Measurements from ENCODE around the gene LRBA. TPM values are rescaled to one million over a fixed set of nuclear protein-coding genes. Genes with fewer than 3 reads are reported as not detected.

LRBA gene
- total RNA-seq, 1 donor from 2014 or later: 46.2 TPM

DNA sequence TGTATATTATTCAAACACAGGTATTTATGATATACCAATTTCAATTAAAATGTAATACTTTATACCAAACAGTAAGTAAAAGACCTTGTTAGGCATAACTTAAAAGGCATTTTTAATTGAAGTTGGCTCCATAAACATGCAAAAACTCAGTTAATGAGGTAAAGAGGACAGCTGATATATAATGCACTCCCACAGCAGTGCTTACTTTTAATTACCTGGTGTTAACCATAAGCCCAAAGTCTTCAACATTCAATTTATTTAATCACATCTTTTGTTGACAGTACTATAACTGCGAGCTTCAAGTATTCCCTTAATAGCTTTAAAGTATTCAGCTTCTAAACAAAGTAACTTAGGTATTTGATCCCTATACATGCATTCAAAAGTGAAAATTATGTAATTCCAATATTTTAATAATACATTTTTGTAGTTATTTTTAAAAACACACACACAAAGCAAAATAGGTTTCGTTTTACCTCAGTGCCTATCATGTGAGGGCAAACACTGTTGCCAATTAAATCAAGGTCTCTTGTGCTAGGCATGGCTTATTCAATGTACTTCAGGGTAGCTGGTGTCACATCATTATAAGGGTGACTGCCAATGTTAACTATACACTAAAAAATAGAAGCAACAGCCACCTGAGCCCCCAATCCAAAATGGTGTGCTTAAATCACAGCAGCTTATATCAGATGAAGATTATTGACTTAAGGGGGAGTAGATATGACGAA is 197.1 kb downstream of the LRBA start:
- Histone ChIP-seq H3K9me3 (no peaks in the 10 kb centered on the region), H3K27ac (no peak overlapping the region), H3K27me3 (ENCODE audit: low read depth) (no peaks in the 10 kb centered on the region), H3K4me1 (no peaks in the 10 kb centered on the region), H3K36me3 (no peaks in the 10 kb centered on the region), H3K4me3 (no peak overlapping the region)
- ATAC-seq (no peak), DNase-seq (no peak)
- TF ChIP-seq, protein P1, sequence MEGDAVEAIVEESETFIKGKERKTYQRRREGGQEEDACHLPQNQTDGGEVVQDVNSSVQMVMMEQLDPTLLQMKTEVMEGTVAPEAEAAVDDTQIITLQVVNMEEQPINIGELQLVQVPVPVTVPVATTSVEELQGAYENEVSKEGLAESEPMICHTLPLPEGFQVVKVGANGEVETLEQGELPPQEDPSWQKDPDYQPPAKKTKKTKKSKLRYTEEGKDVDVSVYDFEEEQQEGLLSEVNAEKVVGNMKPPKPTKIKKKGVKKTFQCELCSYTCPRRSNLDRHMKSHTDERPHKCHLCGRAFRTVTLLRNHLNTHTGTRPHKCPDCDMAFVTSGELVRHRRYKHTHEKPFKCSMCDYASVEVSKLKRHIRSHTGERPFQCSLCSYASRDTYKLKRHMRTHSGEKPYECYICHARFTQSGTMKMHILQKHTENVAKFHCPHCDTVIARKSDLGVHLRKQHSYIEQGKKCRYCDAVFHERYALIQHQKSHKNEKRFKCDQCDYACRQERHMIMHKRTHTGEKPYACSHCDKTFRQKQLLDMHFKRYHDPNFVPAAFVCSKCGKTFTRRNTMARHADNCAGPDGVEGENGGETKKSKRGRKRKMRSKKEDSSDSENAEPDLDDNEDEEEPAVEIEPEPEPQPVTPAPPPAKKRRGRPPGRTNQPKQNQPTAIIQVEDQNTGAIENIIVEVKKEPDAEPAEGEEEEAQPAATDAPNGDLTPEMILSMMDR (IDR thresholded peaks at IDR 0.05): no peak
- intact Hi-C loops (cut with DNase I): no loop called here

- H3K9me3 ChIP-seq: no peaks in the 10 kb centered on the region
These were observed 198.1 kb downstream of the LRBA start for GRCh38 chr4:150817017-150817416.

DNA sequence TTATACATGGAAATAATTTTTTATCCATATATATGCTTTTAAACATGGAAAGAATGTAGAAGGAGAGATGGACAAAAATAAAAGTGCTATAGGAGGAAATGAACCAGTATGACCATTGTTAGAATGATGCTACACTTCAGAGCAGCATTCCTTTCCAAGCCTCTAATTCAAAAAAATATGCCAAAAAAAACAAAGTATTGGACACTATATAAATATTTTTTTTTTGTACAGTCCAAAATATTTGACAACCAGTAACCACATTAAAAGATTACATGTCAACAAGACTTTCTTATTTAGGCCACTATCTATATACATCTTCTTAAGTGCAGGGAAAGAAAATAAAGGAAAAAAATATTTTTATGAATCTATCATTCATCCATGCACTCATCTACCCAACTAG is 198.6 kb downstream of the LRBA start:
- TF ChIP-seq, protein P1 (IDR thresholded peaks at IDR 0.05): no peak
- Histone ChIP-seq H3K4me3 (no peak overlapping the region), H3K36me3 (no peaks in the 10 kb centered on the region), H3K9me3 (no peaks in the 10 kb centered on the region), H3K27me3 (ENCODE audit: low read depth) (no peaks in the 10 kb centered on the region), H3K27ac (no peak overlapping the region), H3K4me1 (no peaks in the 10 kb centered on the region)
- no peak for ATAC-seq
- DNase-seq: no peak
- intact Hi-C loops (cut with DNase I): no loop called here

More at GRCh38 chr4:150817017-150817416, 198.1 kb downstream of the LRBA start:
- ATAC-seq (no peak), DNase-seq (no peak)
- Histone ChIP-seq H3K27me3 (ENCODE audit: low read depth) (no peaks in the 10 kb centered on the region), H3K4me1 (no peaks in the 10 kb centered on the region), H3K4me3 (no peak overlapping the region), H3K27ac (no peak overlapping the region), H3K36me3 (no peaks in the 10 kb centered on the region)
- intact Hi-C loops (cut with DNase I): no loop called here
- TF ChIP-seq, protein P1 (IDR thresholded peaks at IDR 0.05): no peak

- no peak for DNase-seq
- Histone ChIP-seq H3K36me3 (no peaks in the 10 kb centered on the region), H3K4me1 (no peaks in the 10 kb centered on the region), H3K4me3 (no peak overlapping the region), H3K27ac (no peak overlapping the region), H3K27me3 (ENCODE audit: low read depth) (no peaks in the 10 kb centered on the region), H3K9me3 (no peaks in the 10 kb centered on the region)
- no peak for ATAC-seq
- TF ChIP-seq, protein P1 (IDR thresholded peaks at IDR 0.05): no peak
- intact Hi-C loops (cut with DNase I): no loop called here
These were observed 200.2 kb downstream of the LRBA start for GRCh38 chr4:150814873-150815272.

- Histone ChIP-seq H3K4me3 (no peak overlapping the region), H3K4me1 (no peaks in the 10 kb centered on the region), H3K9me3 (no peaks in the 10 kb centered on the region), H3K27me3 (ENCODE audit: low read depth) (no peaks in the 10 kb centered on the region), H3K27ac (no peak overlapping the region), H3K36me3 (peaks cover 11% of the 10 kb centered on the region)
- TF ChIP-seq, protein P1 (IDR thresholded peaks at IDR 0.05): no peak
- ATAC-seq (no peak), DNase-seq (no peak)
- intact Hi-C loops (cut with DNase I): no loop called here
These were observed 209.7 kb downstream of the LRBA start for GRCh38 chr4:150805183-150806025.

All from lower lobe of right lung (tissue), 2 donors.